Adipocyte (in vitro differentiated cells): ENCODE measurements around the gene TOR4A.

ENCODE experiments used
- DNase-seq: peaks from one replicate; pipeline ENCODE4 v3.0.0-alpha.2; 2015; ENCODE audit warnings: low read depth
- H3K27me3 ChIP-seq: replicated peaks from 2 replicates; pipeline ENCODE4 v1.7.0; 2013; ENCODE audit warnings: mild to moderate bottlenecking, low read length, moderate library complexity; ENCODE audit not compliant: control insufficient read depth, insufficient read depth
- H3K36me3 ChIP-seq: 2 replicates; pipeline ENCODE4 v1.7.0; 2013; ENCODE audit warnings: low read length, mild to moderate bottlenecking, moderate library complexity; ENCODE audit not compliant: control insufficient read depth, insufficient read depth, severe bottlenecking
- H3K4me1 ChIP-seq: 2 replicates; pipeline ENCODE4 v1.7.0; 2013; ENCODE audit warnings: mild to moderate bottlenecking, low read length, moderate library complexity; ENCODE audit not compliant: control insufficient read depth, insufficient read depth
- H3K4me3 ChIP-seq: 2 replicates; pipeline ENCODE4 v1.7.0; 2013; ENCODE audit warnings: mild to moderate bottlenecking, low read length, moderate library complexity
- H3K9ac ChIP-seq: 2 replicates; pipeline ENCODE4 v1.7.0; 2013; ENCODE audit warnings: mild to moderate bottlenecking, low read length, moderate library complexity
- H3K9me3 ChIP-seq: 2 replicates; pipeline ENCODE4 v1.7.0; 2013; ENCODE audit warnings: mild to moderate bottlenecking, low read length, moderate library complexity; ENCODE audit not compliant: control insufficient read depth

The TOR4A gene

DNA sequence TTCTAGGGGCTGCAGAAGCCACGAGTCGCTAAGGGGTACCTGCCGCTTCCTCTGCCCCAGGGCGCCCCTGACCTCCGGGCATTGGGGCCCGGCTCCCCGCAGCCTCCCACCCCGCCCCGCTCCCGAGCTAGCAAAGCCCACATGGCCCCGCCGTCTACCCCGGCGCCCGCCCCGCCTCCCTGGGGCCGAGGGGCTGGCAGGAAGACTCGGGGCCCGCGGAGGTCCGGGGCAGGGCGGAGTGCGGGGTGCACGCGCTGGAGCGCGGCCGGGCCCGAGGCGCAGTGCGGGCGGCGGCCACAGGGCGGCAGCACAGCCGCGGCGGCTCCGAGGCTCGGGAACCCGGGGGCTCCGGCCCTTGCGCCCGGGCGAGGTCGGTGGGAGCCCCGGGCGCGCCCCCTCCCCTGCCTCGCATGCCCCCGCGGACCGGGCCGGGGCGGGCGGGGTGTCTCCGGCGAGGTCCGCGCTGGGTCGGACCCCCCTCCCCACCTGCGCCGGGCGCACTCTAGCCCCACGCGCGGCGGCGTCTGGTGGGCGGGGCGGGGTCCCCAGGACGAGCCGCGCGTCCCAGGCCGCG, 17.8 kb downstream of the TOR4A start:
- no peak overlapping the region for H3K4me3 ChIP-seq
- peaks cover 64% of the 10 kb centered on the region for H3K27me3 ChIP-seq

DNA sequence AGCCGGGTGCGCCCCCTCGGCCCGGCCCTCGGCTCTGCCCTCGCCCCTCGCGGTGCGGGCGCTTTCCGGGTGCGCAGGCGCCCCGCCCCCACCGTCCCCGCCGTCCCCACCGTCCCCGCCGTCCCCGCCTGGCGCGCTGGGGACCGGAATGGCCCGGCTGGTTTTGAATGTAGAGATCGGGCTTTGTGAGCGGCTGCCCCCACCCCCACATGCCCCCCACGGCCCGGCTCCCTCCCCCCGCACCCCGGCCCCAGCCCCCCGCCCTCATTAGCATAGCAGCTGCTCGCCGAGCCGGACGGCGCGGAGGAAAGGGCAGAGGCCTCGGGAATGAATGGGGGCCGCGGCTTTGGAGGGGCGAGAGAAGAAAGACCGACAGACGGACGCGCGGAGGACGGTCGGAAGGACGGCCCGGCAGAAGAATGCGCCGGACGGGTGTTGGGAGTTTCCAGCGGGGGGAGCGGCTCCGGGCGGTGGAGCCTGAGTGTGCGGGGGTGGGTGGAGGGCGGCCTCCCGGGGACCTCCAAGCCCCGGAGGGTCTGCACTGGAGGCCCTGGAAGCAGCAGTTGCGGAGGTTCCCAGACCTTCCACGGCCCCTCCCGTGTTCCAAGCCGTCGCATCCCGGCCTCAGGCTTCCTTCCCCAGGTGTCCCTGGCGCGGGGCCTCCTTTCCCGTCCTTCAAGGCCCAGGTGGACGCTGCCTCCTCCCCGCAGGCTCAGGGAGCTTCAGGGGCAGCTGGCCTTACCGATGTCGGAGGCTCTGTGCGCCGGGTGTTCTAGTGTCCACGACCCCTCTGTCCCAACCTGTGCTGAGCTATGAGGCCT, 18.5 kb downstream of the TOR4A start:
- no peak for DNase-seq
- Histone ChIP-seq H3K9me3 (peaks cover 7% of the 10 kb centered on the region), H3K27me3 (peaks cover 64% of the 10 kb centered on the region), H3K9ac (no peak overlapping the region), H3K4me1 (peaks cover 3% of the 10 kb centered on the region), H3K4me3 (no peak overlapping the region), H3K36me3 (no peaks in the 10 kb centered on the region)

More for the DNA sequence above, 17.8 kb downstream of the TOR4A start:
- H3K4me1 ChIP-seq = no peaks in the 10 kb centered on the region
- no peaks in the 10 kb centered on the region for H3K36me3 ChIP-seq
- peaks cover 7% of the 10 kb centered on the region for H3K9me3 ChIP-seq
- DNase-seq = peak; percentile 65
- no peak overlapping the region for H3K9ac ChIP-seq

DNA sequence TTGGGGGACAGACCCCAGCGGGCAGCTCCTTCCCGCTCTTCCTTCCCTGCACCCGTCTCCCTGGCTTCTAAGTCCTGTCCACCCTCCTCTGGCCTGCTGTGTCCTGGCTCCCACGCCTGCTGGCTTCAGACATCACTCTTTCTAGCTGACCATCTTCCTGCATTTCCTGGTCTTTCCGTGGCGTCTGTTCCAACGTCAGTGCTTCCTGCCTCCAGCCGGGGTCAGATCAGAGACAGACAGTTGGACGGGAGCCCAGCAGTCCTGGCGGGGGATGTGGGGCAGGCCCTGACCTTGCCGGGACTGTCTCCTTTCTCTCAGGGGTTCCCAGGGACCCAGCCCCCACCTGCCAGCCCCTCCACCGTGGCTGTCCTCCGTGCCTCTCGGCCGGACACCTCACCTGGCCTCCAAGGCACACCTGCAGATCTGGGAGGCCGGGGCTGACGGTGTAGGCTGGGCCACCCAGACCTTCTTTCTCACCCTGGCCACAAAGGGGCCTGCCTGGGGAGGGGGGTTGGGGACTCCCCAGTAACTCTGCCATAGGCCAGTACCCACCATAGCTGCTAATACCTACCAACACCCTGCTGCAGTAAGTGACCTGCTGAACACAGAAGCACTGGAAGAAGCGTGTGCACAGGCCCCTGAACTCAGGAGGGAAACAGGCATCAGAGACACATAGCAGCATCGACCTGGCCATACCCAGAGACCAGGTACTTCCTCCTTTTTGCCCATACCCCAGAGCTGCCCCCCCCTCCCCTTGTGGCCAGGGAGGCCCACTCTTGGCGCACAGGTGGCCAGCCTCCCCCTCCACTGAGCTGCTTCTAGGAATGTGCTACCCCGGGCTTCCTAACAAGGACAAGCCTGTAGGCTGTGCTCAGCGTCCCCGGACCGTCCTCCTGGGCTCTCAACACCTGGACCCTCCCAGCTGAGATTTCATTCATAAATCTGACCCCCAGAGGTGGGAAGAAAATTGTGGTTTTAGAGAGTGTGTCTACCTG, 19.4 kb downstream of the TOR4A start:
- peaks cover 64% of the 10 kb centered on the region for H3K27me3 ChIP-seq
- peaks cover 7% of the 10 kb centered on the region for H3K9me3 ChIP-seq
- peaks cover 3% of the 10 kb centered on the region for H3K4me1 ChIP-seq
- no peak overlapping the region for H3K9ac ChIP-seq
- no peaks in the 10 kb centered on the region for H3K36me3 ChIP-seq
- no peak overlapping the region for H3K4me3 ChIP-seq
- no peak for DNase-seq

DNA sequence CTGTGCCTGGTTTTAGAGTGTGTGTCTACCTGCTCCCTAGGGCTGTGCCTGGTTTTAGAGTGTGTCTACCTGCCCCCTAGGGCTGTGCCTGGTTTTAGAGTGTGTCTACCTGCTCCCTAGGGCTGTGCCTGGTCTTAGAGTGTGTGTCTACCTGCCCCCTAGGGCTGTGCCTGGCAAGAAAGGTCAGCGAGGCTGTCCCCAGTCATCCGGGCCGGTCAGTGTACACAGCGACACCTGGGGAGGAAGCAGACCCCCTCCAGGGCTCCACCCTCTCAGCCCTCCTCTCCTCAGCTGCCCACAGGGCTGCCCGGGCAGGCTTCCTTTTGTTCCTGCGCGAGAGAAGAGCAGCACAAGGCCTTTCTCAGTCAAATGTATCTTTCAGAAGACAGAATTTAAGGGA, 20.4 kb downstream of the TOR4A start:
- Histone ChIP-seq H3K4me3 (no peak overlapping the region), H3K36me3 (no peaks in the 10 kb centered on the region), H3K9me3 (peaks cover 7% of the 10 kb centered on the region), H3K27me3 (peaks cover 64% of the 10 kb centered on the region), H3K4me1 (peaks cover 3% of the 10 kb centered on the region), H3K9ac (no peak overlapping the region)
- no peak for DNase-seq

DNA sequence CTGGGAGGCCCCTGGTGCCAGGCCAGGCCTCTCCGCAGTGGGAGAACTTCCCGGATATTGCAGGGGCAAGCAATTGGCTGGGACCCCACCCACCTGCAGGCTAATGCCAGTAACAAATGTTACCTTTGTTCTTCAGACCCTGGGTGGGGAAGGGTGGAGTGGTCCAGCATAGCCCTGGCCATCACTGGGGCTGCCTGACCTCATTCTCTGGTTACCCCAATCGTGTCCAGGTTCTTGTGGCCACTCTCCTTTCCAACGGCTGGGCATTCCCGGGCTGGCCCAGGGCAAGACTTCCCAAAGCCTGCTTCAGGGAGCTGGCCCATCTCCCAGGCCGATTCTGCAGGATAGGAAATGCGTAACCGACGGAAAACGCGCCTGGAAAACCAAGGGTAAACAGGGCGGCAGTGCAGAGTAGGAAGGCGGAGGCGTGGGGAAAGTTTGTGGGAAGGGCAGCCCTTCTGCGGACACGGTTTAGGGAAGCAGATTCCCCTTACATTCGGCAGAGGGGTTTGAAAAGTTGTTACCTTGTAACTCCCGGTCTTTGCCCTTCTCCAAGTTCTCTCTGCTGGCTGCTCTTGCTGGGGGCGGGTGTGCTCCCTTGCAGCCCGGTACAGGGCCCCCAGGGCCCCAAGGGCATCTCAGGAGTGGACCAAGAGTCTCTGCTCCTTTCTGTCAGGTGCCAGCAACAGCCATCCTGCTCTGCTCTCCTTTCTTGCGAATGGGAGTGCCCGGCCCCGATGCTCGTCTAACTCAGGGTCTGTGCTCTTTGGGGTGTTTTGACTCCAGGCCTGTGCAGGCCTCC, 21.1 kb downstream of the TOR4A start:
- no peak for DNase-seq
- Histone ChIP-seq H3K9me3 (peaks cover 7% of the 10 kb centered on the region), H3K9ac (no peak overlapping the region), H3K4me1 (peaks cover 3% of the 10 kb centered on the region), H3K4me3 (no peak overlapping the region), H3K36me3 (no peaks in the 10 kb centered on the region), H3K27me3 (peaks cover 63% of the 10 kb centered on the region)

DNA sequence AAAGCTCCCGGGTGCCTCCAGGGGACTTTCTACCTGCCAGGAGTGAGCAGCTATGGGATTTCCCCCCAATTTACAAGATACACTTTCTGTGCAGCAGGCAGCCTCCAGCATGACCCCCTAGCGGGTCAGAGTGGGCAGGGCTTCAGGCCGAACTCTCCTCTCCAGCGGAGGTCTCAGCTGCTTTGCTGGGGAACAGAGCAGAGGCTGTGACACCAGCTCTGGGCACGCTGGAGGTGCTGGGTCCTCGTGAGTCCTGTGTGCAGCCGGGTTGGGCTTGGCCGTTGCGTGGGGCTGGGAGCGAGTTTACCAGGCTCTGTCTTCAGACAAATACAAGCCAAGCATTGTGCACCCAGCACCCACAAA, 21.7 kb downstream of the TOR4A start:
- H3K36me3 ChIP-seq = no peaks in the 10 kb centered on the region
- H3K4me3 ChIP-seq = no peak overlapping the region
- peaks cover 64% of the 10 kb centered on the region for H3K27me3 ChIP-seq
- no peak overlapping the region for H3K9ac ChIP-seq
- peaks cover 3% of the 10 kb centered on the region for H3K4me1 ChIP-seq
- no peak for DNase-seq
- H3K9me3 ChIP-seq = peaks cover 6% of the 10 kb centered on the region

DNA sequence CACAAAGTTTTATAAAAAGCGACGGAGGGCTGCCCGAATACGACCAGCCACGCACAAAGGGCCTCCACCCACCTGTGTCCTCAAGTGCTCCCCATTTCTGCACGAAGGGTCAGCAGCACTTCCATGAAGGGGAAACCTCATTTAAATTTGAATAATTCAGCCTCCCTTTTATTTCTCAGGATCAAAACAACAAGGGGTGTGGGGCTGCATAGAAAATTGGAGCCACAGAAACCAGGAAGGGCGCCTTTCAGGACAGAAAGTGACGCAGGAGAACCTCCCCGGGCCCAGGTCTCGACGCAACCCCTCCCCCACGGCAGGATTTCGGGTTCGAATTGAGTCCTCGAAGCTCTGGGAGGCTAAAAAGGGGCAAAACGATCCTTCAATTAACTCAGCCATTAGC, 22.4 kb downstream of the TOR4A start:
- DNase-seq = no peak
- Histone ChIP-seq H3K4me1 (peaks cover 3% of the 10 kb centered on the region), H3K36me3 (no peaks in the 10 kb centered on the region), H3K27me3 (peaks cover 57% of the 10 kb centered on the region), H3K9ac (no peak overlapping the region), H3K4me3 (no peak overlapping the region), H3K9me3 (no peaks in the 10 kb centered on the region)

DNA sequence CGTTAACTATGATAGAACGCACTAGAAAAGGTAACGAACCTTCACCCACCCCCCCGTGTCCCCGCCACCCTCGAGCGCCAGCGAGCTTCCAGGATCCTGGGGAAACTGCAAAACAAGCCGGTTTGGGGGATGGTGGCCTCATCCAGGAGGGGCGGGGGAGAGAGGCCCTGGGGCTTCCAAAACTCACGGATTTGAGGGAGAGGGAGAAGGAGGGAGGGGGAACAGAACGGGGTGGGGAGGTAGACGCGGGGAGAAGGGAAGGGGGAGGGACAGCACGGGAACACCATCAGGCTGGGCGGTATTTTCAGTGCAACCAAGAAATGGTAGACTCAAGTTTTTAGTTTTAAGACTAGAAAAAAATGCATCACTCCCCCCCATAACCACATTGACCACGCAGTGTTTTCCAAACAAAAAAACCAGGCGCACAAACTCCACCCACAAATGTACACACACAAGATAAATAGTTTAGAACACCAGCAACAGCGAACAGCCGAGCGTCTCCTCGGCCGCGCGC, 23.1 kb downstream of the TOR4A start:
- Histone ChIP-seq H3K9ac (no peak overlapping the region), H3K9me3 (no peaks in the 10 kb centered on the region), H3K27me3 (peaks cover 62% of the 10 kb centered on the region), H3K4me1 (peaks cover 3% of the 10 kb centered on the region), H3K4me3 (no peak overlapping the region), H3K36me3 (no peaks in the 10 kb centered on the region)
- DNase-seq = no peak

DNA sequence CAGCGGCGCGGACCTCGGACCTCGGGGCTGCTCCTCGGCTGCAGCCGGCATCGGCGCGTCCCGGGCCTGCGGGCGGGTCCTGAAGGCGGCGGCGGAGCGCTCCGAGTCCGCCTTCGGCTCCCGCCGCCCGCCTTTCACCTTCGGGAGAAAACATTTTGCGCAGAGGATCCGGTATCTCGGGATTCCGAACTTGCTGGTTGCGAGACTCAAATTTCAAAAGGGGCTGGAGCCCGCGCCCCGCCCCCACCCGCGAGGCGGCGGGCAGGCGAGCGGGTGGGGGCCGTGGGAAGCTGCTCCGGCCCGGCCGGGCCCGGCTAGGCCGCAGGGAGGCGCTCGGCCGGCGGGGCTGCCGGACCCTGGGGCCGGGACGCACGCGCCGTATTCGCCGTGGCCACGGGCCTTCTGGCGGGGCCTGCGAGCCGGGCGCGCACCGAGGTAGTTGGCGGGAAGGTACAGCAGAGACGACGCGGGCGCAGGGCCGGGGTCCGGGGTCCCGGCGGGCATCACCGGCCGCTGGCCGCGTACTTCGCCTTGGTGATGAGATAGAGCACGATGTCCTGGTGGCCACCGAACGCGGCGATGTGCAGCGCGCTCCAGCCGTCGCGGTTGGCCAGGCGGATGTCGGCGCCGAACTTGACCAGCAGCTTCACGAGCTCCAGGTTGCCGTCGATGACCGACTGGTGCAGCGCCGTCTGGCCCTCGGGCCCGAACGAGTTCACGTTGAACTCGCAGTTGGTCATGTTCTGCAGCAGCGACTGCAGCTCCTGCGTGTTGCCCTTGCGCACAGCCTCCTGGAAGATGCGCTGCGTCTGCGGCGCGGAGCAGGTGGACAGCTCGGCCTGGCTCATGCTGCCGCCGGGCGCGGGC, 23.8 kb downstream of the TOR4A start:
- H3K9ac ChIP-seq = no peak overlapping the region
- peak; percentile 63 for DNase-seq
- H3K27me3 ChIP-seq = peaks cover 63% of the 10 kb centered on the region
- no peaks in the 10 kb centered on the region for H3K36me3 ChIP-seq
- H3K4me1 ChIP-seq = peaks cover 3% of the 10 kb centered on the region
- H3K9me3 ChIP-seq = no peaks in the 10 kb centered on the region
- H3K4me3 ChIP-seq = no peak overlapping the region

DNA sequence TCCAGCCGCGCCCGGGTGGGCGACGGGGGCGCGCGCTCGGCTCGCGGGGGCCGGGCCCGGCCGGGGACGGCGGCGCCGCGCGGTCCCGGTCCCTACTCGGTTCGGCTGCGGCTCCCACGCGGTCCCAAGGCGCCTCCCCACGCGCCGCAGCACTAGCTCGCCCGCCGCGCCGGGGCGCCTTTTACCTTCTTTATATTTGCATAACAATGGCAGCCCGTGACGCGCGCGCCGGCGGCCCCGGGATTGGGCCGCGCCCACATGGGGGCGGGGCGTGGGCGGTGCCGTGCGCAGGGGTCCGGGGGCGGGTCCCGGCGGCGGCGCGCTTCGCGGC, 24.6 kb downstream of the TOR4A start, which contains the start of gene NRARP:
TSS of gene NRARP (minus strand) at position 154 of the 331 bp plus-strand sequence. CDS start 343 bp downstream, outside the sequence.
- Histone ChIP-seq H3K4me1 (peaks cover 3% of the 10 kb centered on the region), H3K4me3 (no peak within 1 kb of the TSS)
- peak; percentile 90 for DNase-seq

More for the DNA sequence above, 24.6 kb downstream of the TOR4A start, which contains the start of gene NRARP:
- Histone ChIP-seq H3K9me3 (no peaks in the 10 kb centered on the region), H3K36me3 (no peaks in the 10 kb centered on the region), H3K27me3 (peaks cover 60% of the 10 kb centered on the region), H3K9ac (no peak within 1 kb of the TSS)
